GM23248 (cell line): ENCODE results near the gene MAST3.

Experiments used
- EZH2 ChIP-seq: fragments of 200-600 bp; sonication (generic); IDR thresholded peaks from 2 replicates; pipeline ENCODE4 v1.6.1; 2018; ENCODE audit warnings: antibody characterized with exemption, mild to moderate bottlenecking; ENCODE audit not compliant: insufficient read depth, poor library complexity, severe bottlenecking
- EZH2phosphoT487 ChIP-seq: fragments of 200-600 bp; sonication (generic); IDR thresholded peaks from 2 replicates; pipeline ENCODE4 v1.6.1; 2018; ENCODE audit warnings: antibody characterized with exemption, moderate library complexity, mild to moderate bottlenecking, low read depth; ENCODE audit not compliant: insufficient read depth

DNA sequence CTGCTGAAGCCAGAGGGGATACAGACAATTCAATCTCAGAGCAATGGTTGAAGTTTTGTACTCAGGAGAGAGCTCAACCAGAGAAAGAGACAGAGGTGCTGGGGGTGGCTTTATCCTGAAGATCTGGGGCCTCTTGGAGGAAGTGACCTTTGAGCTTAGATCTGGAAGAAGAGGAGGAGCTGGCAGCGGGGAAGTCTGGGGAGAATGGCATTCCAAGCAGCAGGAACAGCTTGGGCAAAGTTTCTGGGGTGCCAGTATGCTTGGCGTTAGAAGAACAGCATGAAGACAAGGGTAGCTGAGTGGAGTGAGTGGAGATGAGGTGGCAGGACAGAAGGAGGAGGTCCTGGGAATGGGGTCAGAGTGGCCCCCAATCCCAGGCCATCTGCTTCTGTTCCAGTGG, 11.3 kb downstream of the MAST3 start:
- no peak for TF ChIP-seq EZH2phosphoT487
- TF ChIP-seq EZH2, result no peak
